Caki2 (cell line): ENCODE data around the gene HUWE1. TPM values are rescaled to one million over a fixed set of nuclear protein-coding genes. Genes with fewer than 3 reads are reported as not detected.

Source experiments
- DNase-seq: peaks from one replicate; pipeline ENCODE4 v3.0.0-alpha.2; 2015; ENCODE audit warnings: low read depth
- in situ Hi-C: cut with HindIII; loops from 2 replicates; pipeline ENCODE4 v1.10.0; 2016; ENCODE audit warnings: low sequenced_read_pairs, low pct_unique_long_range_greater_than_20kb, mixed read lengths
- total RNA-seq: library from RNA; depleted of rRNA; stranded (reverse); fragments of >200 nt; shearing (Covaris generic); gene quantifications from 2 replicates; pipeline ENCODE4 v1.2.3, GENCODE V29; 2014; ENCODE audit warnings: low replicate concordance

Gene HUWE1
- total RNA-seq, 1 experiment from 2014 or later: 44.3 TPM

DNA sequence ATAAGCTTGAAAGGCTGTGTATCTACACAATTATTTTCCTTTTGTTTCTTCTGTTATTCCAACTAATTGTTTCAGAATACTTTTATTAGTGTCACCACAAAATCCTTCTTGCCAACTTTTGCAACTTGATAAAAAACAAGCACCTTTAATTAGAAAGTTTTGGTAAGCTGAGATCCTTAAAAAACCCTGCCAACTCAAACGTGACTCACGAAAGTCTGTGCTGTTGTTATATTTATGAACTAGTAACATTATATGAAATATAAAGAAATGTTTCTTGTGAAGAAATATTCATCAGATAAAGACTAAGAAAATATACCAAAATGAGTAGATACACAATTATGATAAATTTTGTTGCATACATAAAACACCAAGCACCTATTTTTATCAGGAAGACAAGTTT lies 49.0 kb downstream of the HUWE1 start:
- in situ Hi-C loops: no loop called here
- no peak for DNase-seq

DNA sequence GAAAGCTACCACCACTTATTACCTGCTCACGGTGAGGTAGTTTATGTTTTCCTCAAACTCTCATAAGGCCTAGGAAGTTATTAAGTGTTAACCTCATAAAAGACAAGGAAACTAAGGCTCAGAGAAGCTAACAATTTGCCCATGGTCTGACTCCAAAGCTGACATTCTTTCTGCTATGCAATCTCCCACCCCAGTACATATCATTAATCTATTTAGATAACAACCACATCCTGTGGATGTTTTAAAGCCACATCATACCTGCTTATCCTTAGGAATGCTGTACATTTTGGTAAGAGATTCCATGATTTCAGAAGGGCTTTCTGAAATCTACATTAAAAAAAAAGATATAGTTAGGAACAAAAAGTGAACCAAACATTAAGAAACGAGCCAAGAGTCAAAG lies 55.4 kb downstream of the HUWE1 start:
- DNase-seq: no peak
- in situ Hi-C loops: no loop called here

DNA sequence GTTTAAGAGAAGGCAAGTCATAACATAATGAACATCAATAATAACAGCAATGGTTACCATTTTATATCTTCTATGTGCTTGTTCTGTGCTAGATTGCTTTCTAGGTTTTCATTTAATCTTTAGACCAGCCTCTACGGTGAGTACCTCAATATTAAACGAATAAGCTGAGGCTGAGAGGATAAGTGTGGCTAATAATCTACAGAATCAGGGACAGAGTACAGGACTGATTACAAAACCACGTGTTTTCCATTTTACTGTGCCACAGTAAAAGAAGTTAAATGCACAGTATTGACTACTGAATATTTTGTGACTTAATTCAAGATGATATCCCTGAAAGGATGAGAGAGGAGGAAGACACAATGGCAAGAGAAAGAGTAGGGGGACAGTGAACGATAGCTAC lies 56.3 kb downstream of the HUWE1 start:
- no peak for DNase-seq
- in situ Hi-C loops: no loop called here

DNA sequence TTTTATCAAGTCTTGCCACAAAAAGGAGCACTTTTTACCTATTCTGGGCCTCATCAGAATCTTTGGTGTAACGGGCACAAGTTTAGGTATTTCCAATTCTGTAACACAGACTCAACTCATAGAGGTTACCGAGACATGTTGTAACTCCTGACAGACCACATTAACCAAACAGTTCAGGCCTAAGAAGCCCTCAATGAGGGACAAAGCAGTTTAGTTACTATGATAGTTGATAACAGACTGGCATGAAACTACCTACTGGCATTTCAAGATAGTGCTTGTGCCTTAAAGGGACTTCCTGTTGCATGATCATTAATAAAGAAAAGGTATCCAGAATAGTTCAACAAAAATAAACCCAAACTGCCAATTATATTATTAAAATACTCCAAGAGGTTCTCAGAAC lies 64.1 kb downstream of the HUWE1 start:
- DNase-seq: no peak
- in situ Hi-C loops: no loop called here

DNA sequence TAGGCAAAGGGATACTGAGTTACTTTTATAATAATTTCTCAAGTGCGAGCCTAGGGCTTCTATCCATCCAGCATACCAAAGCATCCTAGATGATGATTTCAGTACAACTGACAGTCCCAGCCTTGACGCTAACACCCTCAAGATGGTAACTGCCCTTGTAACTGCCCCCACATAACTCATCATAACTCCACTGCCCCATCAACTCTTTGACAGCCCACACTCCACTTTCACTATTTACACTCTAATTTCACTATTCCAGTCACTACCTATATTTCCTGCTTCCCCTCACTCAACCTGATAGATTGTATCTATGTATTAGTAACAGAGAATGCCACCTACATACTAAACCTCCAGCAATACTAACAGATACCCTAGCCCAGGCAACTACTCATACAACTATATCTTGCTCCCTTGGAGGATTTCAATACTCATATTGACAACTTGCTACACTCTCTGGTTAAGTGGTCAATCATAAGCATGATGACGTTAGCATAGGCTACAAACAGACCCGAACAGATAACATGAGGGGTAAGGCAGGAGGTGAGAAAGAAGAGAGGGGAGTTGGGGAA lies 65.0 kb downstream of the HUWE1 start:
- no peak for DNase-seq
- in situ Hi-C loops: no loop called here

DNA sequence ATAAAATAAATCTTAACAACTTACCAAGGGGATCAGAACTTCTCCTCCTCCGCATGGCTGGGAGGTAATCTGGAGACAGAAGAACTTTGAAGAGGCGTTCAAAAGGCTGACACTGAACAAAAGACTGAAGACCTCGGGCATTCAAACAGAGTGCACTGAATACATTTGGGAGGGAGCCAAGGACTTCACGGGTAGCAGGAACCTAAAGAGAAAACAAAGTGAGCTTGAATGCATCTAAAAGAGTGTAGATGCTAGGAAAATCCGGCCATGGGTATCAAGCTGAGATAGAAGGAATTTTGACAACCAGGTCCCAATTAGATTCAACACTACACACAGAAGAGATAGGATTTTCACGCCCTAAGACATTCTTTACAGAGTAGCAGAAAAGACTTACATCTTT lies 69.6 kb downstream of the HUWE1 start:
- no peak for DNase-seq
- in situ Hi-C loops: no loop called here

DNA sequence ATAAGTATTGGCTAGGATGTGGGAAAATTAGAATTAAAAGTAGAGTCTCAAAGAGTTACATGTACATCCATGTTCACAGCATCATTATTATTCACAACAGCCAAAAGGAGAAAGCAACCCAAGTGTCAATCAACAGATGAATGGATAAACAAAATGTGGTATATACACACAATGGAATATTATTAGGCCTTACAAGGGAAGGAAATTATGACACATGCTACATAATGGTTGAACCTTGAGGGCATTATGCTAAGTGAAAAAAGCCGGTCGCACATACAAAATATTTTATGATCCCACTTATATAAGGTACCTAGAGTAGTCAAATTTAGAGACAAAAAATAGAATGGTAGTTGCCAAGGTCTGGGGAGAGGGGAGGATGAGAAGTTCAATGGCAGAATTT lies 80.1 kb downstream of the HUWE1 start:
- in situ Hi-C loops: no loop called here
- no peak for DNase-seq

DNA sequence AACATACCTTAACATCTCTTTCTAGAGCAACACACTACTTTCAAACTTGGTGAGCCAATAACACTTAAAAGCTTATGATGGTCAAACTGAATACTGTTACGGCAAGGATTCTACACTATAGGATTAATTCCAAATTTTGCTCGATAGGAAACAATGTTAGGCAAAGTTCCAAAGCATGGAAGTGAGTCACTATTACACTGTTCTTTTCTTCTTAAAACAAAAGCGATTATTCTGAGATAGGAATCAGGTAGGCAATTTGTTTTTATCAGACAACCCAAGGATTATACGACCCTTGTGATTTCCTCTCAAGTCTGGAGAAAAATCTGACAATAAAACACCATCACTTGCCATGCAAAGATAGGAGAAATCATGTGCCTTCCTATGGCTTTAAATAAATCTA lies 81.5 kb downstream of the HUWE1 start:
- in situ Hi-C loops: no loop called here
- DNase-seq: no peak

DNA sequence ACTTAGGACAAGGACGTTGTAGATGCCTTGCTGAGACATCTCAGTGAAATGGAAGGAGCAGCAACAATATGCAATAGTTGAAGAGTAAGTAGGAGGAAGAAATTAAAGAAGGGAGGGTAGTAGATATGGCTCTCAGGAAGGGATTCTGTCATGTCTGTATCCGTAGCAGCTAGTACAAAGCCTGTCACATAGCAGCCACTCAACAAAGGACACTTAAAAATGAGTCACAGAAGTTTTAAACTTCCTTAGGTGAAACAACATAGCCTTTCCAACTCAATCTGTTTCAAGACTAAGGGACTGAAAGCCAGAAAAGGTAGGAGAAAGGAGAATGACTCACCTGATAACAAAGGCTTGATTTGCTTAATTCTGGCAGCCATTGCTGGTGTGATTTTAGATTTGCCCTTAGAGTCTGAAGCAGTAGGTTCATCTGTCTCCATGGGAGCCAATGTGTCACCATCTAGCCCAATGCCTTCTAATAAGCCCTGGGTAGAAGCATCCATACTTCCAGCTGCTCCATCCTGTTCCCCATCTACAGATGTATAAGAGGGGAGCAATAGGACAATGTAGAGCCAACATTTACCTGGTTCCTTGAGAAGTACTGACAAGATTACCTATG lies 86.6 kb downstream of the HUWE1 start:
- DNase-seq: no peak
- in situ Hi-C loops: no loop called here

DNA sequence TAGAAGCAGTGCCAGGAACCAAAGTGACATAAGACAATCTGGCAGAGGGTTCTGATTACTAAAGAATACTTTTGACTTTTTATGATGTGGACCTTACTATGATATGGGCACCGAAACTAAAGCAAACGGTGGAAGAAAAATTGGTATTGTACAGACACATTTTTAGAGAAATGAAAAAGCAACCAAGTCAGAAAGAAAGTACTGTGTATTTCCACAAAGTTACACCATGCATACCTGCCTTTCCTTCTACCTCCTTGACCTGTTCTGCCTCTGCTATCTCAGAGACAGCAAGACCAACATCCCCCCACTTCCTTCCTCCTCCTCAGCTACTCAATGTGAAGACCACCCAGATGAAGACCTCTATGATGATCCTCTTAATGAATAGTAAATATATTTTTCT lies 88.3 kb downstream of the HUWE1 start:
- in situ Hi-C loops: no loop called here
- DNase-seq: no peak

DNA sequence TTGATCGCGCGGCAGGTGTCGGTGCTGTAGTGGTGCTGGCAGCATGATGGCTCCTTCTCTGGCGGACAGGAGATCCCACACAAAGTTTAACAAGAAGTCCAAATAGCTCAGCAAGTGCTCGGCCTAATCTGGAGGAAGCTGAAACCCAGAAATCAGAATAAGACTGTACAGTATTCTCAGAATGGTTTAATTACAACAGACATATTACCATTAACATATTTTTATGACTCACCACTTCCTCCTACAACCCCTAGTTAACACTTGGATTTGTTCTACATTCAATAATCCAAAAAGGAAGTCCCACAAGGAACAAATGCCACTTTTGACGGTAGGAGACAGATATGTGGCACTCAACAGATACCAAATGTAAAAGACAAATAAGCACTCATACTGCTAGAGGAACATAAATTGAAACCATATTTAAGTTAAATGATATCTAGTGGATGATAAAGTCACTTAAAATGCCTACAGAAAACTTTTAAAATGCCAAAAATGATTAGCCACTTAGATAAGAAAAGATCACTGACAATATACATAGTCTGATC lies 91.2 kb downstream of the HUWE1 start:
- in situ Hi-C loops: no loop called here
- no peak for DNase-seq

DNA sequence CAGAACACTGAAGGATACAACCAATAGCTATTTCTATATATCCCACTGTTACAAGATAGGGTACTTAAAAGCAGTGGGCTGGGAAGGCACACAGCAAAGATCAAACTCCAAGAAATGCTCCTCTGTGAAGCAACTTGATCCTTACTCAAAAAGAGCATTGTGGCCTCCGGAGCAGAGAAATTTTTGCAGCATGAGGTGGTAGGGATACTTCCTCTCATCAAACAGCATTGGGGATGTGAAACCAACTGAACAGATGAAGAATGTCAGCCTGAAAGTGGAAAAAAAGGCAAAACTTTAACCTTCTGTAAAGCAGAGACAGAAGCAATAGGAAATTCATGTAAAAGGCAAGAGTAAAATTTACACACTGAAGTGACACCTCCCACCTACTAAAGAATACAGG lies 92.2 kb downstream of the HUWE1 start:
- in situ Hi-C loops: no loop called here

DNA sequence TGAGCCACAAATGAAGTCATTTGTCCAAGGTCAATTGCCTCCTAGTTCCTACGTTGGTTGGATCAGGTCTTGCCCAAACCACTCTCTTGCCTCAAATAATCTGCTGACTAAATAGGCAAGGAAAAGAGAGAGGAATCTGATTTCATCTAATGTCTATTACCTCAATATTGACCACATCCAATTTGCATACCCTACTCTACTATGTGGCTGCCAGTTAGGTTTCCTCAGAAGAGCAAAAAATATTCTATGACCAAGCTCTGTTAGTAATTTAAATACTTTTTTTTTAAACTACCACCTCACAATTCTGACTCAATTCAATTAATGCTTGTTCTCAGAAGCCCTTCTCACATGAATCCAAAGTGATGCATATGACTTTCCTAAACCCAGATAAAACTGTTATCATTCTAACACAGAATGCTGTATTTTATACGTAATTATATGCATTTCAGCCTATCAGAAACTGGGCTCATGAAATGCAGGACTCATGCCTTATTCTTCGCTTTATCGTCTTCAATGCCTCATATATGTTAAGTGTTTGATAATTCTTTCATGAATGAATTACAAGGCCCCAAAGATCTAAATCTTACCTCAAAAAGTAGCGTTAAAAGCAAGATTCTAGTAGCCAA lies 98.6 kb downstream of the HUWE1 start:
- DNase-seq: no peak
- in situ Hi-C loops: no loop called here

More for the DNA sequence above, 92.2 kb downstream of the HUWE1 start:
- DNase-seq: no peak

DNA sequence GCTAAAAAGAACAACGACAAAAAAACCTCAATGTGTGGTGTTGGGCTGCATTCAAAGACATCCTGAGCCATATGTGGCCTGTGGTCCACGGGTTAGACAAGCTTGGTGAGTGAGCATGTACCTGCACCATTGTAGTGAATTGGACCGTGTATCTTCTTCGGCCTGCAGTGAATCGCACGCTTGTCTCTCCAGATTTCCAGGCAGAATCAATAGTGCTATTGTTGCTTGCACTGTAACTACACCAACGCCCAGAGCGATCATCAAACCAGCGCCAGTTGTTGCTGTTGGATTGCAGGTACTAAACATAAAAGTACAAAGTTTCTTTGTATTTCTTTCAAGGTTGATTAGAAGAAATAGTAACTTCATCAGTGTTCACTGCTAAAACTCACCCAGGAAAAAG lies 101.6 kb downstream of the HUWE1 start:
- DNase-seq: no peak
- in situ Hi-C loops: no loop called here

DNA sequence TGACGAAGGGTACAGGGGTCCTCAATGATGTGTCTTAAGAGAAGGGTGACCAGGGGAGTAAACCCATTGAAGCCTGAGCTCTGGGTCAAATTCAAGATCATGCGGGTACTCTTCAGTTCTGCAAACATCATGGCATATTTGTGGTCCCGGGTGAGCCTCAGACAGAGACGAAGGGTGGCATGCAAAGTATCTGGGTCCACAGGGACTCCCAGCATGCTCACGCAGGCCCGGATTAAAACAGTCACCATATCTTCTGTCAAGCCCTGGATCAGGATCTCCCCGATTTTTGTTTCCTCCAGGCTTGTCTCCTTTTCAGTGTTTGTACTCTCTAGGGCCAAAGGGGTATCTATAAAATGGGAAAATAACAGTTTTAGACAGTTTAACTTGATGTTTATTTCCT lies 102.9 kb downstream of the HUWE1 start:
- in situ Hi-C loops: no loop called here
- no peak for DNase-seq

DNA sequence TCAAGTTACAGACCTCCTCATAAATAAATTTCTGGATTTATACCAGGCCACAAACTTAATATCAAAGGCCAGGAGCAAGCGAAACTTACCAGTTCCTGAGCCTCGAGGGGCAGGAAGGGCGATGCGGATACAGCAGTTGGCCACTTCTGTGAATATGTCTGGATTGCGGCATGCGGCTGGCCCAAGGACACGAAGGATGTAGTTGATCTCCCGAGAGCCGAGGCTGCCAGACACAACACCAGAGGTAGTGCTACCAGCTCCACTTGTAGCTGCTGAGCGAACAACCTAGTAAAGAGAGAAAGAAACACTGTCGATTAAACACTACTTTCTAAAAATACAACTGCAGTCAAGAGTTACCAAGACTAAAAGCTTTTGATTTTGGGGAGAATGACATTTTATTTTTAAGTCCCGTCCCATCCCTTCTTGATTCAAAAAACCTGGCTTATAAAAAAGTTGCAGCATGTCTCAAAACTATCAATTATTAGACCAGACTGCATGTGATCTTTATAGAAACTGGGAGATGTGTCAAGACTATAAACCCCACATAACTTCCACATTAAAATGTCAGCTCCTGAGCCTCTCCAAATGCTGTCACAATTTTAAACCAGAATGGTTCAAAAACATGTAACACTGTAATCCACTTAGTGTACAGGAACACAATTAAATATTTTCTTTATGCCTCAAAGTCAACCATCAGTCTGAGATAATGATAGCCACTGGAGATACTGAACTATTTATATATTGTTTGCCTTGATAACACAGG lies 105.6 kb downstream of the HUWE1 start:
- in situ Hi-C loops: no loop called here
- no peak for DNase-seq

DNA sequence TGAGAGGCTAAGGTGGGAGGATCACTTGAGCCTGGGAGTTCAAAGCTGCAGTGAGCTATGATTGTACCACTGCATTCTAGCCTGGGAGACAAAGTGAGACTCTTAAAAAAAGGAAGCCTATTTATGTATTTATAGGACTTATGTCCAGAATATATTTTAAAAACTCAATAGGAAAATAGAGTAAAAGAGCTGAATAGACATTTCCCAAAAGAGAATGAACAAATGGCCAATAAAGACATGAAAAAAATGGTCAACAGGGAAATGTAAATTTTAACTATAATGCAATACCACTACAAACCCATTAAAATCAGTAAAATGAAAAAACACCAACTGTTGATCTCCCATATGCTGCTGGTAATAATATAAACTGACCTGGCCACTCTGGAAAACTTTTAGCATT lies 115.0 kb downstream of the HUWE1 start:
- DNase-seq: no peak
- in situ Hi-C loops: no loop called here

DNA sequence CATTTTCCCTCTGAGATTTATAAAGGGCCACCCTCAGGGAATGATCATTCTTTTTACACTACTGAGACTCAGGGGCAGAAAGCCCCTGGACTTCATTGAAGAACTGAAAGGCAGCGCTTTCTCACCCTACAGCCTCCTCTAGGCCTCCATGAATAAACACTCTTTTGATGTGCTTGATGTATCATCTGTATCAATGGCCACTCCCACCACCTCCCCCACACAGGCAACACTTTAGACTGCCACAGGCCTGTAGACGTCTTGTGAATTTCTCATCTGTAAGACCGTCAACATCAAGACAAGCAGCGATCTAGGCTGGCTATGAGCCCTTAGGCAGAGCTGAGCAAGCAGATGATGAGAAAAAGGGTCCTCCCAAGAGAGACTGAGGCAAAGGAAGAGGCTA lies 123.2 kb downstream of the HUWE1 start:
- DNase-seq: no peak
- in situ Hi-C loops: no loop called here

DNA sequence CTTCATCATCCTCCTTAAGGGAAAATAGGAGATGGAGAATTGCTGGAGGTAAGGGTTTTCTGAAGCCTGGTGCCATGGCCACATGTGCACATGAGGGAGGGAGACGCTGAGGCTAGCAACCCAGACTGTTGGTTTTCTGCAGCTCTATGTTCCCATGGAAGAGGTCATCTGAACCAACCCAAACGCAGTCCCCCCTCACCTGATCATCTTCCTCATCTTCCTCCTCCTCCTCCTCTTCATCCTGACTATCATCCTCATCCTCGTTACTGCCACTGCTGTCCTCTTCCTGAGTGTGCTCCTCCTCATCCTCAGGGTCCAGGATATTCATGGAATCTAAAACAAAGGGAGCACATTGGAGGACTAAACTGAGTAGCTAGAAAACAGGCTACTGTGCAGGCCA lies 124.6 kb downstream of the HUWE1 start:
- in situ Hi-C loops: no loop called here
- DNase-seq: no peak
